ENCODE data around the gene WHAMM.
"Not testable (repeated sequence)": the region's sequence is repeated elsewhere in the genome, so short reads cannot be mapped to it uniquely, and the experiment has no call there.

Gene WHAMM

DNA sequence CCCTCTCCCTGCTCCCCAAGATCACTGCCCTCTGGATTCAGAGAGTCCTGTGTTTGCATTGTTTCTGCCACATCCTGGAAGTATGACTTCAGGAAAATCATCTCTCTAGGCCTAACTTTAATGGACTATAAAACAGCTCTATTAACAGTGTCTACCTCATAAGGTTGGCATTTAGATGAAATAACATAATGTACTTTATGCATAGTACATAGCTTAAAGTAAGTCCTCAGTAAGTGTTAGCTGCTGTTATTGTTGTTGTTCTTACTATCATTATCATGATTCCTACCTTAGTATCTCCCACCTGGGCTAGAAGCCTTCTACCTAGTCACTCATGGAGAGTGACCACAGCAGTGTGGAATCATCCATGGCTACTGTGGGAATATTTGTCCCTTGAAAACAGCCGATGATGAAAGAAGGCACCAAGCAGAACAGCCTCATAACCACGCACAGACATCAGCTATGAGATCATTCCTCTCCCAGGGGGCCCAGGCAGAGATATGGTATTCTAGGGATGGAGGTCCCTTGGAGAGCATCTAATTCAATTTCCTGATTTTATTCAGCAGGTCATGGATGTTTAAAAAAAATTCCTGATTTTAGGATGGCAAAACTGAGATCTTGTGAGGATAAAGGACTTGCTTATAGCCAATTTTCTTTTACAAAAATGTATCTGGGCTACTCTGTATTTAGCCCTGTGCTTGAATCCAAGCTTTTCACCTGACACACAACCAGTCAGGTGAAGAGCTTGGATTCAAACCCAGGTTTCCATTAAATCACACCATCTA lies 5.4 kb upstream of the WHAMM start:
- no peak for DNase-seq

DNA sequence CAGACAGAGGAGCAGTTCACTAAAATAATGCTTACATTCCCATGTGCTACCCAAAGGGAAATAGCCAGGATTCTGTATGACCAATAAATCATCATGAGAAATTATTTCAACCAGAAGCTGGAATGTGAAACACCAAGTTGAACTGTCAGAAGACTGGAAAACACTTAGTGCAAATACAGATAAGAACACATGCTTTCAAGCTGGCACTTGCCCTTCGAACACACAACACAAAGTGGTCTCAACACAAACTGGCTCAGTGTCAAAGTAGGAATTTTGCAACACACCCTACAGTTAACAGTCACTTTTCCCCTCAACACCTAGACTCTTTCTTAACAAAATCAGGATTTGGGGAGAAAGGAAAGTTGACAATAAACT lies 4.9 kb upstream of the WHAMM start:
- DNase-seq: no peak

DNA sequence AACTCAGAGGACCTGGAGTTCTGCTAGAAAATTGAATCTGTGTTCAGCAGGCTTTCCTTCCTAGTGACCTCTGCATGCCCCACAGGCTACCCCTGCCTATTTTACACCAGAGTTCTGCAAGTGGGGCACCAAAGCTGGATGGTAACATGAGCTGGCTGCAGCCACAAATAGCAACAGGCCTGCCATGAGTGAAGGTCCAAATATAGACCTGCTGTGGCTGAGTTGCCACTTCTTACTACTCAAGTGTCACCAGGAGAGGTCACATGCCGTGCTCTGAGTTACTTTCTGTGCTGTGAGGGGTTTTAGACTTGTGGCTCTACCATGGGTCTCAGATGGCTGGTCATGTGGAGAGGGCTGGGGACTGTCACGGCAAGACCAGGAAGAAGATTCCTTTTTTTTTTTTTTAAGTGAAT lies 3.4 kb upstream of the WHAMM start, which contains the start of gene FSD2:
FSD2 (minus strand) TSS at position 76 of the 413 bp plus-strand sequence. CDS start 18,679 bp downstream, outside the sequence.
- DNase-seq: no peak

DNA sequence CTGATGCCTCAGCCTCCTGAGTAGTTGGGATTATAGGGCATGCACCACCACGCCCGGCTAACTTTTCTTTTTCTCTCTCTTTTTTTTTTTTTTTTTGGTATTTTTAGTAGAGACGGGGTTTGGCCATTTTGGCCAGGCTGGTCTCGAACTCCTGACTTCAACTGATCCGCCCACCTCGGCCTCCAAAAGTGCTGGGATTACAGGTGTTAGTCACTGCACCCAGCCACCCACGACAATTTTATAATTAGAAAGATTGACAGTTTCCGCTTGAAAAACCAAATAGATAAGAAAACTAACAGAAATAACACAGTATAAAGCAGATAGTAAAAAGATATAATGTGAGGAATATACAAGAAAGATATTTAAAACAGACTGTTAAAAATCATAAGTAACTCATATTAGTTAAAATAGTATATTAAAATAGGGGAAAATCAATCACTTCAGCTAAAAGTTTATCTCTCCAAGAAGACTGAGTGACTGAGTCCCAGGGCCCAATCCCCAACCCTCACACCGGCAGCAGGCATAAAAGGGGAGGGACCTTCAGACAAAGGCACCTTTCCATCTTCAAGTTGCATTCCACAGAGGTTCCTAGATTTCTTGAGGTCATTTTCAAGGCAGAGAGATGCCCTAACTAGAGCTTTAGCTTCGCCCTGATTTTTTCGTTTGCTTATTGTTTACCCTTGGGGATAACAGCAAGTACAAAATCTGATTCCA lies 1.4 kb upstream of the WHAMM start:
- DNase-seq: no peak

DNA sequence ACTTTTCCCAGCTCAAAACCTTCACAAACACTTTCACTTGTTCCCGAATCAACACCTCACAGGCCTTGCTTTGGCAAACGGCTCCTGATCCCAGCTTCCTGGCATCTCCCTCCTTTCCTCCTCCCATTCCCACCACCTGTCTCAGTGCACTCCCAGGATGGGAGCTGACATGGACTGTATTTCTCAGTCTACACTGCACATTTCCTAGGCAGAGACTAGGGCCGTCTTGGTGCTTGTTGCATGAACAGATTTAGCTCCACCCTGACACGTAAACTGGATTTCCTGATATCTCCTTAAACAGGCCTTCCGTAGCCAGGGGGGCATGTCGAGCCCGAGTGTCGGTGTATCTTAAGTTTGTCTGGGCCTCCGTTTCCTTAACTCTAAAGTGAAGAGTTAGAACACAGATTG lies 790 bp upstream of the WHAMM start:
- no peak for DNase-seq

DNA sequence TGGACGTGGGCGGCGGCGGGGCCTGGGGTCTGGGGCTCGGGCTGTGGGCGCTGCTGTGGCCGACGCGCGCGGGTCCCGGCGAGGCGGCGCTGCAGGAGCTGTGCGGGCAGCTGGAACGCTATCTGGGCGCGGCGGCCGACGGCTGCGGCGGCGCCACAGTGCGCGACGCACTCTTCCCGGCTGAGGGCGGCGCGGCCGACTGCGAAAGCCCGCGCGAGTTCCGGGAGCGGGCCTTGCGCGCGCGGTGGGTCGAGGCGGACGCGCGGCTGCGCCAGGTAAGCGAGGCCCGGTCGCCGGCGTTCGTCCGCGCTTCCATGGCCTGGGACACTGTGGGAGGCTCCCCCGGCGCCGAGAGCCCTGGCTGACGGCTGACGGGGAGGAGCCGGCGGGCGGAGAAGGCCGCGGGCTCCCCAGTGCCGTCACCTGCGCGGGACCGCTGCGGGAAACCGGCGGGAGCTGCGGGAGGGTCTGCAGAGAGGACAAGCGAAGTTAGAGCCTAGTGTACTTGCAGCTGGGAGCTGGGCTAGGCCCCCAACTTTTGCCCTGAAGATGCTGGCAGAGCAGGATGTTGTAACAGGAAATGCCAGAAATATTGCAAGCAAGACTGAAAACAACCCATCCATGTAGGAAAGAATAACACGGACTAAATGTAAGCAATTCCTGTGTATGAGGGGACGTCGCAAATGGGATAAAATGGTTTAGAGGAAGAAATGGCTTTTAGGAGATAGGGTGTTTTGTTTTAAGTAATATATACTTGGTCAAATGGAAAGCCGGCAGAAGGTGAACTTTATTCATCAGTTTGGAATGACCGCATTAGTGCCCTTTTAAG lies 847 bp downstream of the WHAMM start:
- peak; percentile 59 for DNase-seq

DNA sequence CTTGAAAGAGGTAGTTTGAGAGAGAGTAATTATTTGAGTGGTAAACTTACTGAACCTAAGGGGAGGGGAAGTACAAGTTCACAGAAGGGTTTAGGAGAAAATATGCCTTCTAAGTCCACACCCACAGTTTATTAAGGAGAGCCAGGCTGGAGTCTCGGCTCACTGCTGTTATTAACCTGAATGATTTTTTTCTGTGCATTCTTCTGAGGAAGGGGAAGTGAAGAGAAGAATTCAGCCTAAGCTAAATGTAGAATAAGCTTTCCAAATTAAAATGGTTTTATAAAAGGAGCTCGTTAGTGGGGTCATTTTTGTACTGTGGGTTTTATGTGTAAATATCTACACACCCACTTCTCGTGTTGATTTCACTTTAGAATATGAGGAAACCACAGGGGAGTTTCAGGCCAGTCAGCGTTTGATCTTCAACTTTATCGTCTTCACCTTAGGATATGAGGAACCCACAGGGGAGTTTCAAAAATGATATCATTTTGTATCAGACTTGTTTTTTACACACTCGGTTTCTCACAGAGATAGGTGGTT lies 1.5 kb downstream of the WHAMM start:
- no peak for DNase-seq

DNA sequence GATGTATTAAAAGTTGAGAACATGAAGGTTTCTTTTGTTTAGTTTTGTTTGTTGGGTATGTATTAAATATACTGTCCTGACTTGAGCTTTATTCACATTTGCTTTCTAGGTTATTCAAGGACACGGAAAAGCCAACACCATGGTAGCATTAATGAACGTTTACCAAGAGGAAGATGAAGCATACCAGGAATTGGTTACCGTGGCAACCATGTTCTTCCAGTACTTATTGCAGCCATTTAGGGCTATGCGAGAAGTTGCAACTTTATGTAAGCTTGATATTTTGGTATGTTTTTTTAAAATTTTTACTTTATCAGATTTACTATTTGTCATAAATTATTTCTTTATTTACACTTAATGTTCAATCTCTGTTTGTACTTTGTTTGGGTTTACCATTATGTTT lies 3.6 kb downstream of the WHAMM start:
- no peak for DNase-seq

DNA sequence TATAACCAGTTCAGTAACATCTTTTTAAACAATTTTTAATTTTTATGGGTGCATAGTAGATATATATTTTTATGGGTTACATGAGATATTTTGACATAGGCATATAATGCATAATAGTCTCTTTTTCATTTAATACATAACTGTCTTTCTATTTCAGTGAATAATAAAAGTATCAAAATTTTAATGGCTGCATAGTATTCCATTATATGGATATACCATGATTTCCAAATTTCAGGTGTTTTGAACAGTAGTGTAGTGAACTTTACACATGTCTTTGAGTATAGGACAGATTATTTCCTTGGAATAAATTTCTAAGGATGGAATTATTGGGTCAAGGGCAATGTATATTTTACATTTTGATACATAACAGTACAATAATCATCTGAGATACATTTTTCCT lies 10.7 kb downstream of the WHAMM start:
- no peak for DNase-seq

DNA sequence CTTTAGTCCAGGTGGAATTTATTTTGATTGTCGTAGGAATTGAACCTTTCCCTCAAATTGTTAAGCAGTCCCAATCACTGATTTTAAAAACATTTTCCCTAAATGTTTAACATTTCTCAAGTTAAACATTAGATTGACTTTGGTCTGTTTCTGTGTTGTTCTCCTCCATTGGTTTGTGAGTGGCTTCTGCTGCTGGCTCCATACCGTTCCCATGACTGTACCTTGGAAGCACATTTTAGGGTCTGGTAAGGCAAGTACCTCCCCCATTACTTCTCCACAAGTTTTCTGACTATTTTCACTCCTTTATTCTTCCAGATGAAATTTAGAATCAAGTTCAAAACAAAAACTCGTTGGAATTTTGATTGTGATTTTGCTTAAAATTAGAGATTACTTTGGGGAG lies 12.0 kb downstream of the WHAMM start:
- DNase-seq: not testable (repeated sequence)

DNA sequence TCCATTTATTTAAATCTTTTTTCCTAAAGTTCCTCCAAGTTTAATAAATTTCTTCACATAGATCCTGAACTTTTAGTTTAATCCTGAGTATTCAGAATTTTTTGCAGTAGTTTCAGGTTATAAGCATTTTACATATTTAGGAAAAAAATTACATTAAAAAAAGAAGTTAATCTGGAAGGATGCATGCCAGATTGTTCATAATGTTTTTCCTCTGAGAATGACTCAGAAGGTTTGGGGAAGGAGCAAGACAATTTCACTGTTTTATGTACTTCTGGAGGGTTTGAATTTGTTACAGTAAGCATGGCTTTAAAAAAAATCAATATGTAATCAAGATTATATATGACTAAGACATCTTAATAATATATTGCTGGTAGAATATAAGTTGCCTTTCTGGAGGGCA lies 12.4 kb downstream of the WHAMM start:
- not testable (repeated sequence) for DNase-seq

DNA sequence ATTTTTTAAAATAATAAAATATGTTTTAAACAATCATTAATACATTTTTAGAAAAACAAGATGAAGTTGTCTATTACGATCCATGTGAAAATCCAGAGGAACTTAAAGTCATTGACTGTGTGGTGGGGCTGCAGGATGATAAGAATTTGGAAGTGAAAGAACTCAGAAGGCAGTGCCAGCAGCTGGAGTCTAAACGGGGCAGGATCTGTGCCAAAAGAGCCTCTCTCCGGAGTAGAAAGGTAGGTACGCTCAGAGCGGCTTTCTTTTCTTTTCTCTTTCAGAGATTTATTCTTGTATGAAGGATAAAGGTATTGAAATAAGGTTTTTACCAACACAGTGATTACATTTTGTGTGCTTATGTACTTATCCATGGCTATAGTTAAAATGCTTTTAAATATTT lies 13.6 kb downstream of the WHAMM start:
- DNase-seq: no peak

DNA sequence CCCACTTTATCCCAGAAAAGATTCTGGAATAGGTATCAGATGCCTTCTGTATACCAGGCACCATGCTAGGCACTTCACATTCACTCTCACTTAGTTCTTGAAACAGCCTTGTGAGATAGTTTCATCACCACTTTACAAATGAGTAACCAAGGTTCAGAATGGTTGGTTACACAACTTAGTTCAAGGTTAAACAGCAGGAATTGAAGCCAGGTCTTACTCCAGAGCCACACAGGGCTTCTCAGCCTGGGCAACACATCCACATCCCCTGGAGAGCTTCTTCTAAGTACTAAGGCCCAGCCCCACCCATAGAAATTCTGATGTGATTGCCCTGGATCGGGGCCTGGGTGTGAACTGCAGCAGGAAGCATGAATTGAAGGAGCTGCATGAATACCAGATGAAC lies 18.6 kb downstream of the WHAMM start:
- no peak for DNase-seq

DNA sequence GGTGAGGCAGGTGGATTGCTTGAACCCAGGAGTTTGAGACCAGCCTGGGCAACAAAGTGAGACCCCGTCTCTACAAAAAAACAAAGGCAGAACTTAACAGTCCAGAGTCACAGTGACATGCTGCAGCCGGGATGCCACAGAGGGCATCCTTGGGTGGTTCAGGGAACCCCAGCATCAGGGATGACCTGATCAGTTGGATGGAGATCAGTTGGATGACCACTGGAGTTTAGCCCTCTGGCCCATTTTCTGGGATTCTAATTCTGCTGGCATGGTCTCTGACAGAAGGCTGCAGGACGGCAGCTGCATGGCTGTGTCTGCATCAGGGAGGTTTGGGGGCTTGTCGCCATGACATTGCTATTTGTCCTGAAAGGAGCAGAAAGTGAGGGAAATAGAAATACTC lies 19.8 kb downstream of the WHAMM start:
- DNase-seq: no peak

DNA sequence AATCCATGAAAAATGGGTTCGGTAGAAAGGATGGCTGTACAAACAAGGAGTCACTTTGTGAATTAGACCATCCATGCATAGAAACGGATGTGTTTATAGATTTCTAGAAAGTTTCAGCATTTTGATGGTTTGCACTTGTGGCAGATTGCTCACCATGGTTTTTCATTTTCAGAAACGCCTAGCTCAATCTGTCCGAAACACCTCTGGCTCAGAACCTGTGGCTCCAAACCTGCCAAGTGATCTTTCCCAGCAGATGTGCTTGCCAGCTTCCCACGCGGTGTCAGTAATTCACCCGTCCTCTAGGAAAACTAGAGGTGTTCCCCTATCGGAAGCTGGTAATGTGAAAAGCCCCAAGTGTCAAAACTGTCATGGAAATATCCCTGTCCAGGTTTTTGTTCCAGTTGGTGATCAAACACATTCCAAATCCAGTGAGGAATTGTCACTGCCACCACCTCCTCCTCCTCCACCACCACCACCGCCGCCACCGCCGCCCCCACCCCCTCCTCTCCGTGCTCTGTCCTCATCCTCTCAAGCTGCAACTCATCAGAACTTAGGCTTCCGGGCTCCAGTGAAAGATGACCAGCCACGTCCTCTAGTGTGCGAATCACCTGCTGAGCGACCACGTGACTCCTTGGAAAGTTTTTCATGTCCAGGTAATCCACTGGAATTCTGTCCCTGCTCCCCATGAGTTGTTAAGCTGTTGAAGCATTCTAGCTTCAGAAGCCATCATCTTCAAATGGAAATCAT lies 21.2 kb downstream of the WHAMM start:
- no peak for DNase-seq

DNA sequence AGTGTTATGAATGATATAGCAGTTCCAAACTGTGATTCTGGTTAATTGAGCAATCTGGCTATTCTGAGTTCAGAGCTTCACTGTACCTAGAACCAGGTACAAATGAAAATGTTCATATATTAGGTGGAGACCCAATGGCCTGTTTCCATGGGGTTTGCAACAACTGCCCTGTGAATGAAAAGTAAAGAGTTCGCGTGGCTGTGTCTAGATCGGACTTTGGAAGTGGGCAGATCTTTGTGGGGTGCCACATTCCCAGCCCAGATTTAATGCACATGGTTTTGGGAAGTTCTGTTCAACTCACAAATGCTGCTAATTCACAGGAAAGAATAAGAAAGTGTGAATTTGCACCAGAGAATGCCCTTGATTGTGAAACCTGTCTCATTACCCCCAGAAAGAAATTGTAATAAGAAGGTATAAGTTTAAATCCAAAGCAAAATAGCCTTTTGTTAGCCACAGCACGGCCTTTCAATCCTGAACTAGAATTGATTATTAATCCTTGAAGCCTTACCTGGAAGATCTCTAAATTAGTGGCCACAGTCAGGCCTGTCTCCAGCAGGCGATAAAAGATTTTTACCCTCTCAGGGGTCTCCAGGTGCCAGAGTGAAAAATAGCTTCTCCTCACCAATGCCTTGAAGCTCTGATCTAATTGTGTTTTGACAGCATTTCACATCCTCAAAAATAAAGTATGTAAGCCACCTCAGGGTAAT lies 22.6 kb downstream of the WHAMM start:
- DNase-seq: no peak

DNA sequence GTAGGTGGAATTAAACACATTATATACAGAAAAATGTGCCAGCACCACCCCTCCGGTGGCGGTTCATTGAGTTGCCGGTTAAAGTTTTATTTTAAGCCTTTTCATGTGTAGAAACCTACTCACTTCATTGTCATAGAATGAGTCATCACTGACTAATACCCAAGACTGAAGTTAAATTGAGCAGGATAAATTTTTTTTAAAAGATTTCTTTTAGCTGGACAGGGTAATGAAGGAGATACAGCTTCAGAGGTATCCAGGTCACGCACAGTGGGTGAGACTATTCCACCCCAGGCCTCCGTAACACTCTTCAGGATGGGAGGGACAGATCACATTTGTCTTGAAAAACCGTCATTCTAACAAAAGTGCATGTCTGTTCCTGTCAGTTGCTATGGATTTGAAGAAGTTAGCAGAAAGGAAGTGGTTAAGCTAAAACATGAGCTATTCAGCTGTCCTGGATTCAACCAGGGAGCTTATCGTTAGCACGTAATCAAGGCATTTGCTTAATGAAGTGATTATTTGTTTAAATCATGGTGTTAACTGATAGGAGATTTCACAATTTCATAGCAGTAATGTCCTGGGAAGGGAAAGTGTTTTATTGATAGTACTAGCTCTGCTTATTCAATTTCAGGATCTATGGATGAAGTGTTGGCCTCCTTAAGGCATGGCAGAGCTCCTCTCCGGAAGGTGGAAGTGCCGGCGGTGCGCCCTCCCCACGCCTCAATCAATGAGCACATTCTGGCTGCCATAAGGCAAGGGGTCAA lies 23.4 kb downstream of the WHAMM start:
- DNase-seq: no peak

DNA sequence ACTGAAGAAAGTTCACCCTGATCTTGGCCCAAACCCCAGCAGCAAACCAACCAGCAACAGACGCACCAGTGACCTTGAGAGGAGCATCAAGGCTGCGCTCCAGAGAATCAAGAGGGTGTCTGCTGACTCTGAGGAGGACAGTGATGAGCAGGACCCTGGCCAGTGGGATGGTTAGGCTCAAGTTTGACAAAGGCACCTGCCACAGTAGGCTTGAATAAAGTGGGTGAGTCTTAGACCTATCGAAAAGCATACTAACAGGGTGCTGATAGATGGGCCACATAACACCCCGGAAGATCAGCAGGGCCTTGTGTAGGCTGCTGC lies 23.9 kb downstream of the WHAMM start:
- DNase-seq: no peak

DNA sequence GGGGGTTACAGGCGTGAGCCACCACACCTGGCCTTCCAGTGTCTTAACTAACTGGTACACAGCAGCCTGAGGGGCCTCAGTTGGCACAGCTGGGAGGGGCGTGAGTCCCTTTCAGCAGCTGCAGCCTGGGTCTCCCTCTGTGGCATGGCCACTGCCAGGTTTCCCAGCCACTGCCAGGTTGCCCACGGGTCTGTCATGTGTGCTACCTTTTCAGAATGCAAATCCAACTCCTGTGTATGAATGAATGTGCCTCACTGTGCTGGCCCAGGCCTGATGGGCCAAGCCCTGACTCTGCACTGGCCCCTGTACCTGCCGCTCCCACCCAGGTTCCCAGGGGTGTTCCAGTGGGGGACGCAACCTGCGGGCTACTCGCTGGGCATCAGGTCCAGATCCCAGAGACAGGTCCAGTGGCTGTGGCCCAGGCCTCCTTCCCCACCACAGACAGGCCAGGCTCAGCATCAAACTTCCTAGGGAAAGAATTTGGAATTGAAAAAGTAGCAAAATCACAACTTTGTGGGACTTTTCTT lies 26.0 kb downstream of the WHAMM start:
- no peak for DNase-seq

DNA sequence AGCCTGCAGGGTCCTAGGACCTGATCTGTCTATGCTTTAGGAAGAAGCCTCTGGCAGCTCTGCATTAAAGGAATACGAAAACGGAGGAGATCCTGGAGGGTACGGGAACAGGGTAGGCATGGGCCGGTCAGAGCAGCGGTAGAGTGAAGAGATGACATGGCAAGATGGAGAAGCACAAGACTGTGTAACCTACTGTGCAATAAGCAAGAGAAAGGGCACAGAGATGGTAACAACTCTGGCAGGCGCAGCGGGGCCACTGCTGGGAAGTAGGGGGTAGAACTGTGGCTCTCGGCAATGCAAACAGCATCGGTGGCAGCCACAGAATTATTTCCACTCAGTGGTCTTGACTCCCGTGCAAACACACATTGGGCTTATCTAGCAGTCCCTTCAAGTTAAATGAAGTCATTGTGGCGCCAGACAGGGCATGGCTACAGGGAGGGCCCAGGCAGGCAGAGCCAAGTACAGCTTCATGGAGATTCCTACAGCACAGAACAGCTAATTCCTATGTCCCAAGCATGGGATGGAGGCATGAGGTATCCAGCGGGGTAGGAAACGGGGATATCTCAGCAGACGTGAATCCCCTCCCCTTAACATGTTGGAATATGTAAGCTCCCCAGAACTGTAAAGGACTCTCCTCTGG lies 28.8 kb downstream of the WHAMM start:
- no peak for DNase-seq

DNA sequence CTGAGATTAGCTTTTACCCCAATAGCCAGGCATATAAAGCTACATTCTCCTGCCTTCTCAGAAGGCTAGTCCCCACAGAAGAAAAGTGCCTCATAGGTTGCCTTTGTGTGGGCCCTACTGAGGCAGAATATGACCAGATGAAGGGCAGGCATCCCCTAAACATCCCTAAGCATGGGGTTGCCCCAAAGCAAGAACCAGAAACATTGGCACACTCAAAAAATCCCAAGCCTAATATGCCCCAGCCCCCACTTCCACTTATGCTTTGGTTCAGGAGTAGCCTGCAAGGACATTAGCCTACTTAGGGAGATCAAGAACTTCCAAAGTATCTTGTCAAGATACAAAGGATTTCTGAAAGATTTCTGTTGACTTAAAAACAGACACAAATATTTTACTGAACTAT lies 29.7 kb downstream of the WHAMM start:
- no peak for DNase-seq

Measured in activated T-cell treated with anti-CD3 and anti-CD28 coated beads, Interleukin-2, amount 50 U/mL, for 1 hour (primary cell).